ENCODE results near the gene LY6G5B. TPM values are rescaled to one million over a fixed set of nuclear protein-coding genes. Genes with fewer than 3 reads are reported as not detected.

Gene LY6G5B
- total RNA-seq, 1 donor from 2014 or later = 12.6 TPM

- H3K27me3 ChIP-seq = no peaks in the 10 kb centered on the region
- ATAC-seq (no peak), DNase-seq (no peak)
- H3K9me3 ChIP-seq = no peaks in the 10 kb centered on the region
- H3K27ac ChIP-seq = no peak overlapping the region
- H3K4me1 ChIP-seq = no peaks in the 10 kb centered on the region
- no peak overlapping the region for H3K4me3 ChIP-seq
- peaks cover 99% of the 10 kb centered on the region for H3K36me3 ChIP-seq
- TF ChIP-seq CTCF (IDR thresholded peaks at IDR 0.05) = no peak
- intact Hi-C loops (cut with DNase I) = no loop called here
These were observed 38.6 kb upstream of the LY6G5B start for GRCh38 chr6:31631209-31631608.

DNA sequence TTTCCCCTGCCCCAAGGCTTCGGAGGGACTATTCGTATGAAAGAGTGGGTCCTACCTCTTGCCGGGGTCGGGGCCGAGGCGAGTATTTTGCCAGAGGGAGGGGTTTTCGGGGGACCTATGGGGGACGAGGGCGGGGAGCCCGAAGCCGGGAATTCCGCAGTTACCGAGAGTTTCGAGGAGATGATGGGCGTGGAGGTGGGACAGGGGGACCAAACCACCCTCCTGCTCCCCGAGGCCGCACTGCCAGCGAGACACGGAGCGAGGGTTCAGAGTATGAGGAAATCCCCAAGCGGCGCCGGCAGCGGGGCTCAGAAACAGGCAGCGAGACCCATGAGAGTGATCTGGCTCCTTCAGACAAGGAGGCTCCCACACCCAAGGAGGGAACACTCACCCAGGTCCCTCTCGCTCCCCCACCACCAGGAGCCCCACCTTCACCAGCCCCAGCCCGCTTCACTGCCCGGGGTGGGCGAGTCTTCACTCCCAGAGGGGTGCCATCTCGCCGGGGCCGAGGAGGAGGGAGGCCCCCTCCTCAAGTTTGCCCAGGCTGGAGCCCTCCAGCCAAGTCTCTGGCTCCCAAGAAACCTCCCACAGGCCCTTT lies 38.0 kb upstream of the LY6G5B start:
- TF ChIP-seq CTCF (IDR thresholded peaks at IDR 0.05) = no peak
- no peaks in the 10 kb centered on the region for H3K4me1 ChIP-seq
- no peaks in the 10 kb centered on the region for H3K9me3 ChIP-seq
- no peak for ATAC-seq
- no peak overlapping the region for H3K27ac ChIP-seq
- no peaks in the 10 kb centered on the region for H3K27me3 ChIP-seq
- intact Hi-C loops (cut with DNase I) = no loop called here
- H3K4me3 ChIP-seq = no peak overlapping the region
- no peak for DNase-seq
- peaks cover 99% of the 10 kb centered on the region for H3K36me3 ChIP-seq

DNA sequence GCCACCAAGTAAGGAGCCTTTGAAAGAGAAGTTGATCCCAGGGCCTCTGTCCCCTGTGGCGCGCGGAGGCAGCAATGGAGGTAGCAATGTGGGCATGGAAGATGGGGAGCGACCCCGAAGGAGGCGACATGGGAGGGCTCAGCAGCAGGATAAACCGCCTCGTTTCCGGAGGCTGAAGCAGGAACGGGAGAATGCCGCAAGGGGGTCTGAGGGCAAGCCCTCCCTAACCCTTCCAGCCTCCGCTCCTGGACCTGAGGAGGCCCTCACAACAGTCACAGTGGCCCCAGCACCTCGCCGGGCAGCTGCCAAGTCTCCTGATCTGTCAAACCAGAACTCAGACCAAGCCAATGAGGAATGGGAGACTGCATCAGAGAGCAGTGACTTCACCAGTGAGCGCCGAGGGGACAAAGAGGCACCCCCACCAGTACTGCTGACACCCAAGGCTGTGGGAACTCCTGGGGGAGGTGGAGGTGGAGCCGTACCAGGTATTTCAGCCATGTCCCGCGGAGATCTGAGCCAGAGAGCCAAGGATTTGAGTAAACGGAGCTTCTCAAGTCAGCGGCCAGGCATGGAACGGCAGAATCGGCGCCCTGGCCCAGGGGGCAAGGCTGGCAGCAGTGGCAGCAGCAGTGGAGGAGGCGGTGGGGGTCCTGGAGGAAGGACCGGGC lies 37.4 kb upstream of the LY6G5B start:
- H3K36me3 ChIP-seq = peaks cover 99% of the 10 kb centered on the region
- H3K9me3 ChIP-seq = no peaks in the 10 kb centered on the region
- no peaks in the 10 kb centered on the region for H3K4me1 ChIP-seq
- no peak for DNase-seq
- H3K27ac ChIP-seq = no peak overlapping the region
- no peaks in the 10 kb centered on the region for H3K27me3 ChIP-seq
- no peak for TF ChIP-seq CTCF (IDR thresholded peaks at IDR 0.05)
- ATAC-seq = no peak
- no peak overlapping the region for H3K4me3 ChIP-seq
- intact Hi-C loops (cut with DNase I) = no loop called here

DNA sequence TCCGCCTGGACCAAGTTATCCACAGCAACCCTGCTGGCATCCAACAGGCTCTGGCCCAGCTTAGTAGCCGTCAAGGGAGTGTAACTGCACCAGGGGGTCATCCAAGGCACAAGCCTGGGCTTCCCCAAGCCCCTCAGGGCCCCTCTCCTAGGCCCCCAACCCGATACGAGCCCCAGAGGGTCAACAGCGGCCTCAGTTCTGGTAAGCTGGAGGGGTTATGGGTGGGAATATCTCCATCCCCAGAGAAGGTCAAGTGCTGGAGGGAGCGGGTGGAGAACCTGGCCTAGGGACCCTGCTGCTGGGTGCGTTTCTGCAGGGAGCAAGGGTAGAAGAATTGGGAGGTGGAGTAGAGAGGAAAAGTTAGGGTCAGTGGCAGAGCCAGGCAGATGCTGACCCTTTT lies 36.3 kb upstream of the LY6G5B start:
- Histone ChIP-seq H3K27ac (no peak overlapping the region), H3K4me1 (no peaks in the 10 kb centered on the region), H3K27me3 (no peaks in the 10 kb centered on the region), H3K9me3 (no peaks in the 10 kb centered on the region), H3K36me3 (peaks cover 98% of the 10 kb centered on the region), H3K4me3 (no peak overlapping the region)
- DNase-seq (no peak), ATAC-seq (no peak)
- intact Hi-C loops (cut with DNase I) = no loop called here
- TF ChIP-seq CTCF (IDR thresholded peaks at IDR 0.05) = no peak

DNA sequence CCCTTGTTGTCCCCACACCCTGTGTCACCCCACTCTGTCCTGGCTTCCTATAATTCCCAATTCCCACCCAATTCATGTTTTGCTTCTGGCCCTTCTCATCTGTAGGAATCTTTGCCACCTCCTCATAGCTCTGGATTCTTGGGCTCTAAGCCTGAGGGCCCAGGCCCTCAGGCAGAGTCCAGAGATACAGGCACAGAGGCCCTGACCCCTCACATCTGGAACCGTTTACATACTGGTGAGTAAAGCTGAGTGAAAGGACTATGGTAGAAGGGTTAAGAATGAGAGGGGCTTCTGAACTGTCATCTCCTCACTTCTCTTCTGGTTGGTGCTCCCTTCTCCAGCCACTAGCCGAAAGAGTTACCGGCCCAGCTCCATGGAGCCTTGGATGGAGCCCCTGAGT lies 35.6 kb upstream of the LY6G5B start:
- Histone ChIP-seq H3K4me3 (no peak overlapping the region), H3K9me3 (no peaks in the 10 kb centered on the region), H3K36me3 (peaks cover 97% of the 10 kb centered on the region), H3K27ac (no peak overlapping the region), H3K27me3 (no peaks in the 10 kb centered on the region), H3K4me1 (no peaks in the 10 kb centered on the region)
- ATAC-seq (no peak), DNase-seq (no peak)
- intact Hi-C loops (cut with DNase I) = no loop called here
- no peak for TF ChIP-seq CTCF (IDR thresholded peaks at IDR 0.05)

All from upper lobe of right lung (tissue), 1 donor.